ENCODE measurements around the gene MXRA7.
"Not testable (repeated sequence)": the region's sequence is repeated elsewhere in the genome, so short reads cannot be mapped to it uniquely, and the experiment has no call there.

- not testable (repeated sequence) for TF ChIP-seq REST, CTCF, ZNF362, ZSCAN23, ZNF585B, ZNF549 (tag by site-specific recombination; IDR thresholded peaks at IDR 0.05)
These were observed 28.9 kb upstream of the MXRA7 start for GRCh38 chr17:76739568-76740115.

Measured in HEK293 (cell line).